Subcutaneous adipose tissue (tissue), 4 donors: ENCODE results near the gene LRMDA. TPM values are rescaled to one million over a fixed set of nuclear protein-coding genes. Genes with fewer than 3 reads are reported as not detected.

Experiments used
- CTCF ChIP-seq: fragments of 450-650 bp; IDR thresholded peaks from one replicate; pipeline ENCODE4 v1.5.1; 2016; ENCODE audit warnings: low read depth, mild to moderate bottlenecking, control low read depth, antibody characterized with exemption, moderate library complexity
- total RNA-seq, 4 donors: library from RNA; depleted of rRNA; stranded (reverse); fragments of >200 nt; gene quantifications; one replicate each; pipeline ENCODE4 v1.1.0, GENCODE V29; 2016

The LRMDA gene
- total RNA-seq, 4 donors from 2014 or later, result 17.4 to 92.1 (median 22.8) TPM

GRCh38 chr10:75616874-75617478 is 185.6 kb downstream of the LRMDA start:
- TF ChIP-seq CTCF, result no peak

GRCh38 chr10:75617485-75618155 is 186.2 kb downstream of the LRMDA start:
- TF ChIP-seq CTCF, result no peak

- TF ChIP-seq CTCF, result no peak
These were observed 188.2 kb downstream of the LRMDA start for GRCh38 chr10:75619635-75620034.

GRCh38 chr10:75620356-75620755 is 188.9 kb downstream of the LRMDA start:
- no peak for TF ChIP-seq CTCF

GRCh38 chr10:75622503-75622902 is 191.1 kb downstream of the LRMDA start:
- TF ChIP-seq CTCF, result no peak

GRCh38 chr10:75623310-75624093 is 192.1 kb downstream of the LRMDA start:
- no peak for TF ChIP-seq CTCF

GRCh38 chr10:75624638-75625037 is 193.2 kb downstream of the LRMDA start:
- TF ChIP-seq CTCF, result no peak
